ENCODE results near the gene GPR161.

Gene GPR161

DNA sequence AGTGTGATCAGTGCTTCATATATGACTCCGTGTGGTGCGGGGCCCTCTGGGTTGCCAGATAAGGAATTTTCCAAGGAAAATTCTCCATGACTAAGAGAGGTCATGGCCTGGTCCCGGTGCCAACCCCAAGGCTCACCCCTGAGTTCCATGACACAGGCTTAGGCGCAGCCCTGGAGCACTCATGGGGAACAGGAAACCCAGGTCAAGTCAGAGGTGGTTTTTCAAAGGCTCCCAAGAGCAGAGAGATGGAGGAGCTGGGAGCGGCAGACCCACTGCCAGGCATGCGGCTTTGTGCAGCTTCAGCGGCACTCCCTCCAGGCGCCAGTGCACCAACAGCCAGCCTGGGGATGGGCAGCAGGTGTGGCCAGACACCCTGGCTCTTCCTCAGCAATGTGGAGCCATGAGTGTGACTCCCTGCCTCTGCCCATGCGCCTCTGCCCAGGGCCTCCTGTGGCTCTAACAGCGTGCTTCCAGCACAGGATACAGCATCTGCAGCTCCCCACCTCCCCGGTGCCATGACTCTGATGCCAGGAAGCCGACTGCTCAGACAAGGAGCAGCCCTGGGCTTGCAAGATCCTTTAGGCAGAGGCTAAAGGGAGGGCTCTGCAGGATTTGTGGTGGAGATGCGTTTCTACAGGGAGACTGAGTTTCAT, 47.3 kb downstream of the GPR161 start:
- H3K4me3 ChIP-seq (ENCODE audit: low read length in 2 of 2) = peak overlapping the region; percentile 15 to 28
- no peaks in the 10 kb centered on the region for H3K27me3 ChIP-seq (ENCODE audit: control insufficient read depth in 2 of 2, insufficient read depth in 2 of 2, low read length in 2 of 2)
- H3K27ac ChIP-seq (ENCODE audit: low read depth in 2 of 2, low read length in 2 of 2) = peak overlapping the region; percentile 83 to 86
- no peaks in the 10 kb centered on the region for H3K36me3 ChIP-seq (ENCODE audit: control insufficient read depth in 2 of 2, insufficient read depth in 2 of 2, low read length in 2 of 2)
- H3K9ac ChIP-seq (ENCODE audit: low read depth in 1 of 2, low read length in 2 of 2) = peak overlapping the region; percentile 11 to 30
- peaks cover 30 to 50% of the 10 kb centered on the region in 2 donors for H3K4me1 ChIP-seq (ENCODE audit: control insufficient read depth in 2 of 2, insufficient read depth in 2 of 2, low read length in 2 of 2)
- no peaks in the 10 kb centered on the region for H3K9me3 ChIP-seq (ENCODE audit: control insufficient read depth in 2 of 2, low read length in 2 of 2)

DNA sequence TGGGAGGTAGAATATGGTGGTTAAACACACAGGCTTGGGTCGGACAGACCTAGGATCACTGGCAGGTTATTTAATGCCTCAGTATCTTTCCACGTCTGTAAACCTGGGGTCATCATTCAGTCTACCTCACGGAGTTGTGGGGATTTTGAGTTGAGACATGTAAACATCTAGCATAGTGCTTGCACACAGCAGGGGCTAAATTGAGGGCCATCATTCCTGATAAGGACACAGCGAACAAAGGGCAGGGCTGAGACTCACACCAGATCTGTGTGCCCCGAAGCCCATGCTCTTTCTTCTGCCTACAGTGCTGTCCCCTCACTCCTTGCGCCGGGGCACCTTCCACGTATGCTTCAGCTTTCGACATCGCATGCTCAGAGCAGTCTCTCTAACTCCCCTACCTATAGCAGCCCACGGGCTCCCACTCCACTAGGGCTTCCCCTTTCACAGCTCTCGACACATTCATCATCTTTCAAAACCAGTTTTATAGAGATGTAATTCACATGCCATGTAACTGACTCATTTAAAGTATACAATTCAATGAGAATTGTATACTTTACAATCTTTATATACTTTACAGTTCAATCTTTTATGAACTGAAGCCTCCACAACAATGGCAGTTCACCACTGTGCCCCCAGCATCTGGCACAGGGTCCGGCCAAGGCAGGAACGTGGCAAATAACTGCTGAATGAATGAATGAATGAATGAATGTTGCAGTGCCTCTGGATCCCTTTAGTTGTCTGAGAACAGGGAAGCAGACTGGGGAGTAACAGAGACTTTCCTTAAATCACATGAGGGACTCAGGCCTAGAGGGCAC, 48.0 kb downstream of the GPR161 start:
- Histone ChIP-seq H3K27me3 (ENCODE audit: control insufficient read depth in 2 of 2, insufficient read depth in 2 of 2, low read length in 2 of 2) (no peaks in the 10 kb centered on the region), H3K9me3 (ENCODE audit: control insufficient read depth in 2 of 2, low read length in 2 of 2) (no peaks in the 10 kb centered on the region), H3K4me1 (ENCODE audit: control insufficient read depth in 2 of 2, insufficient read depth in 2 of 2, low read length in 2 of 2) (peaks cover 30 to 50% of the 10 kb centered on the region in 2 donors), H3K36me3 (ENCODE audit: control insufficient read depth in 2 of 2, insufficient read depth in 2 of 2, low read length in 2 of 2) (no peaks in the 10 kb centered on the region), H3K4me3 (ENCODE audit: low read length in 2 of 2) (peak overlapping the region; percentile 54 to 67), H3K27ac (ENCODE audit: low read depth in 2 of 2, low read length in 2 of 2) (peak overlapping the region; percentile 83 to 86), H3K9ac (ENCODE audit: low read depth in 1 of 2, low read length in 2 of 2) (peak overlapping the region; percentile 5 to 30)

GRCh38 chr1:168087696-168088095, 49.0 kb downstream of the GPR161 start:
- H3K9ac ChIP-seq (ENCODE audit: low read depth in 1 of 2, low read length in 2 of 2) = no peak overlapping the region
- H3K4me3 ChIP-seq (ENCODE audit: low read length in 2 of 2) = no peak overlapping the region
- no peaks in the 10 kb centered on the region for H3K27me3 ChIP-seq (ENCODE audit: control insufficient read depth in 2 of 2, insufficient read depth in 2 of 2, low read length in 2 of 2)
- H3K27ac ChIP-seq (ENCODE audit: low read depth in 2 of 2, low read length in 2 of 2) = no peak overlapping the region
- H3K36me3 ChIP-seq (ENCODE audit: control insufficient read depth in 2 of 2, insufficient read depth in 2 of 2, low read length in 2 of 2) = no peaks in the 10 kb centered on the region
- H3K9me3 ChIP-seq (ENCODE audit: control insufficient read depth in 2 of 2, low read length in 2 of 2) = no peaks in the 10 kb centered on the region
- peaks cover 30 to 47% of the 10 kb centered on the region in 2 donors for H3K4me1 ChIP-seq (ENCODE audit: control insufficient read depth in 2 of 2, insufficient read depth in 2 of 2, low read length in 2 of 2)

DNA sequence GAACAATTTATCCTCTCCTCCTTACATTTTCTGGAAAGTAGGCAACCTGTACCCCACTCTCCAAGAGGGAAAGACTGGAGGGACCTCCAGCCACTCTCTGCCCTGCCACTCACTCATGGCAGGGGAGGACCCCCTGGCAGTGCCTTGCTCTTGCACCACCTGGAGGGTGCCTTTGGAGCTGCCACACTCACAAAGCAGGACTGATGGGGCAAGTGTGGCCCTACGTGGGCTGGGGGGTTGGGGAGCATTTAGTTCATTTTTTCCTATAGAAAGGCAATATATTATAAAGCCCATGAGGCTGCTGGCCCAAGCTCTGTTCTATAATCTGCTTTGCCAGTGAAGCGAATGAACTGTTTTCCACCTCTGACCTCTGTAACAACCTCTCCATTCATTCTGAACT, 50.3 kb downstream of the GPR161 start:
- no peaks in the 10 kb centered on the region for H3K36me3 ChIP-seq (ENCODE audit: control insufficient read depth in 2 of 2, insufficient read depth in 2 of 2, low read length in 2 of 2)
- no peak overlapping the region for H3K9ac ChIP-seq (ENCODE audit: low read depth in 1 of 2, low read length in 2 of 2)
- H3K9me3 ChIP-seq (ENCODE audit: control insufficient read depth in 2 of 2, low read length in 2 of 2) = no peaks in the 10 kb centered on the region
- H3K4me1 ChIP-seq (ENCODE audit: control insufficient read depth in 2 of 2, insufficient read depth in 2 of 2, low read length in 2 of 2) = peaks cover 22 to 40% of the 10 kb centered on the region in 2 donors
- H3K27me3 ChIP-seq (ENCODE audit: control insufficient read depth in 2 of 2, insufficient read depth in 2 of 2, low read length in 2 of 2) = no peaks in the 10 kb centered on the region
- no peak overlapping the region for H3K4me3 ChIP-seq (ENCODE audit: low read length in 2 of 2)
- no peak overlapping the region for H3K27ac ChIP-seq (ENCODE audit: low read depth in 2 of 2, low read length in 2 of 2)

DNA sequence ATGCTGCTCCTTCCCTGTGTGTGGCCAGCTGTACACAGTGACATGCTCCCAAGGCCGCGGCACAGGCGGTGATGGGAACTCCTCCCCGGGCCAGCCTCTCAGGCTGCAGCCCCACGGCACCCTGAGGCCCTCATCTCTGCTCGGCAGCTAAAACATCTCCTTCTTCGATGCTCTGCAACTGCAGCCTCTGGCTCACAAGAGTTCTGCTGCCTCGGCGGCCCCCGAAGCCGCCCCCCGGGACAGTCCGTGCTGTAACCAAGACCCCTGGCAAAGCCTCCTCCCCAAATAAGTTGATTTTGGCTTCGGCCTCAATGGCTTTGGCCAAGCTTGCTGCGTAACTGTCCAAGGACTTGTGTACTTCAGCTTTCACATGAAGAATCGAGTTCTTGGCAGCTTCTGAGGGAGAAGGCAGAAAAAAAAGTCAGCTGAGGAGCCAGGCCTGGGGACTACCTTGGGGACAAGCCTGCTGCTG, 51.3 kb downstream of the GPR161 start:
- H3K4me3 ChIP-seq (ENCODE audit: low read length in 2 of 2) = no peak overlapping the region
- peak overlapping the region; percentile 25 to 32 for H3K27ac ChIP-seq (ENCODE audit: low read depth in 2 of 2, low read length in 2 of 2)
- H3K9me3 ChIP-seq (ENCODE audit: control insufficient read depth in 2 of 2, low read length in 2 of 2) = no peaks in the 10 kb centered on the region
- H3K9ac ChIP-seq (ENCODE audit: low read depth in 1 of 2, low read length in 2 of 2) = no peak overlapping the region
- no peaks in the 10 kb centered on the region for H3K36me3 ChIP-seq (ENCODE audit: control insufficient read depth in 2 of 2, insufficient read depth in 2 of 2, low read length in 2 of 2)
- no peaks in the 10 kb centered on the region for H3K27me3 ChIP-seq (ENCODE audit: control insufficient read depth in 2 of 2, insufficient read depth in 2 of 2, low read length in 2 of 2)
- peaks cover 22 to 37% of the 10 kb centered on the region in 2 donors for H3K4me1 ChIP-seq (ENCODE audit: control insufficient read depth in 2 of 2, insufficient read depth in 2 of 2, low read length in 2 of 2)

GRCh38 chr1:168084396-168085231, 52.1 kb downstream of the GPR161 start:
- peak overlapping the region; percentile 25 to 32 for H3K27ac ChIP-seq (ENCODE audit: low read depth in 2 of 2, low read length in 2 of 2)
- H3K9me3 ChIP-seq (ENCODE audit: control insufficient read depth in 2 of 2, low read length in 2 of 2) = no peaks in the 10 kb centered on the region
- H3K9ac ChIP-seq (ENCODE audit: low read depth in 1 of 2, low read length in 2 of 2) = no peak overlapping the region
- no peaks in the 10 kb centered on the region for H3K27me3 ChIP-seq (ENCODE audit: control insufficient read depth in 2 of 2, insufficient read depth in 2 of 2, low read length in 2 of 2)
- H3K36me3 ChIP-seq (ENCODE audit: control insufficient read depth in 2 of 2, insufficient read depth in 2 of 2, low read length in 2 of 2) = no peaks in the 10 kb centered on the region
- peaks cover 17 to 29% of the 10 kb centered on the region in 2 donors for H3K4me1 ChIP-seq (ENCODE audit: control insufficient read depth in 2 of 2, insufficient read depth in 2 of 2, low read length in 2 of 2)
- H3K4me3 ChIP-seq (ENCODE audit: low read length in 2 of 2) = no peak overlapping the region

- Histone ChIP-seq H3K27me3 (ENCODE audit: control insufficient read depth in 2 of 2, insufficient read depth in 2 of 2, low read length in 2 of 2) (no peaks in the 10 kb centered on the region), H3K27ac (ENCODE audit: low read depth in 2 of 2, low read length in 2 of 2) (no peak overlapping the region), H3K36me3 (ENCODE audit: control insufficient read depth in 2 of 2, insufficient read depth in 2 of 2, low read length in 2 of 2) (no peaks in the 10 kb centered on the region), H3K4me3 (ENCODE audit: low read length in 2 of 2) (no peak overlapping the region), H3K9me3 (ENCODE audit: control insufficient read depth in 2 of 2, low read length in 2 of 2) (no peaks in the 10 kb centered on the region), H3K9ac (ENCODE audit: low read depth in 1 of 2, low read length in 2 of 2) (no peak overlapping the region), H3K4me1 (ENCODE audit: control insufficient read depth in 2 of 2, insufficient read depth in 2 of 2, low read length in 2 of 2) (peaks cover 9 to 20% of the 10 kb centered on the region in 2 donors)
Measured at GRCh38 chr1:168083456-168084325, 53.0 kb downstream of the GPR161 start.

DNA sequence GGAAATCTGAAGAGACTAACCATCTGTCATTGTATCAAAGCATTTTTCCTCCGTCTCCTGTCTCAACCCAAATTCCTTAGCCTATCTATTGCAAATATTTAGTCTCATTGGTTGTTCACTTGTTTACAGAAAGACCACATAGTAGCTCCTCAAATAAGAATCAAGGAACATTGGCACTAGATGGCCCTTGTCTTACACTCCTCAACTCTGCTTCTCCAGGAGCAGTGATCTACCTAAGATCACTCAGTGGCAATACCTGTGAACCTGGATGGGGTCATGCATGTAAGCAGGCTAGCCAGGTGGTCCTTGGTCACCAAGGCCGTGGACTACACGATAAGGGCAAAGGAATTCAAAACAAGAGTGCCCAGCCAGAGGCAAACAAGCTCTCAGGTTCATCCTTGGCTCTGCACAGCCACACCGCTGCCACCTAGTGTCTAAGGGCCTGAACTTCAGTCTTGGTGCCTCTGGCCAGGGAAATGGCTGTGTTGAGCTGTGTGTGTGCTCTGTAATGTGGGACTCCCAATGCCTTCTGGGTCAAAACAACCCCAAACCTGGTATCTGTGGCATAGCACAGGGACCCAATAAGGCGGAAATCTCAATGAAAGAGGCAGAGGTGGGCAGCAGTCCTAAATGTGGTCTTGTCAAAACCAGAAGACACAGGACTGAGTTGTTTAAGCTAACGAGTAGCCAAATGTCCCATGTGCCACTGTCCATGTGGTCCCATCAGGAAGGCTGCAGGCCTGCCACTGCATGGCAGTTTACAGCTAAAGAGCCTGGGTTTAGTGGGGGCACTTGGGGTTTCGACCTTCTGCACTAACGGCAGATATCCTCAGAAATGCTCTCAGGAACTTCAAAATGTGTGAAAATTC, 54.5 kb downstream of the GPR161 start:
- Histone ChIP-seq H3K36me3 (ENCODE audit: control insufficient read depth in 2 of 2, insufficient read depth in 2 of 2, low read length in 2 of 2) (peaks cover 8 to 9% of the 10 kb centered on the region in 2 donors), H3K27ac (ENCODE audit: low read depth in 2 of 2, low read length in 2 of 2) (no peak overlapping the region), H3K4me3 (ENCODE audit: low read length in 2 of 2) (no peak overlapping the region), H3K9me3 (ENCODE audit: control insufficient read depth in 2 of 2, low read length in 2 of 2) (no peaks in the 10 kb centered on the region), H3K9ac (ENCODE audit: low read depth in 1 of 2, low read length in 2 of 2) (no peak overlapping the region), H3K4me1 (ENCODE audit: control insufficient read depth in 2 of 2, insufficient read depth in 2 of 2, low read length in 2 of 2) (peaks cover 5 to 6% of the 10 kb centered on the region in 2 donors), H3K27me3 (ENCODE audit: control insufficient read depth in 2 of 2, insufficient read depth in 2 of 2, low read length in 2 of 2) (no peaks in the 10 kb centered on the region)

Measured in mucosa of rectum (tissue), 2 donors.